Eye (tissue), 1 donor: Measurements from ENCODE around the gene DDX31.

Experiments used
- DNase-seq: peaks from one replicate; pipeline ENCODE4 v3.0.0-alpha.2; 2015

The DDX31 gene

DNA sequence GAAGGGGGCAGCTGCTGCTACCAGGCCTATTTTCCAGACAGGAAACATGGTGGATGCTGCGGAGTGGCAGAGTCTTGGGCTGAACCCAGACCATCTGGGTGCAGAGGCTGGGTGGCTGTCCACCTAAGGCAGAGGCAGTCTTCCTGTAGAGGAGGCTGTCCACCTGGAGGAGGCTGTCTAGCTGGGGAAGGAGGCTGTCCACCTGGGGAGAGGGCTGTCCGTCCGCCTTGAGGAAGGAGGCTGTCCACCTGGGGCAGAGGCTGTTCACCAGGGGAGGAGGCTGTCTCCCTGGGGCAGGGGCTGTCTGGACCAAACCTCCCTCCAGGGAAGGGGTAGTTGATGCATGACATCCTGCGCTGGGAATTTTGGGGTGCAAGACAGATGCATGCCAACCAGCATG lies 126.5 kb downstream of the DDX31 start:
- peak; percentile 26 for DNase-seq
